ENCODE data around the gene NEURL2. TPM values are rescaled to one million over a fixed set of nuclear protein-coding genes. Genes with fewer than 3 reads are reported as not detected.

The NEURL2 gene
- total RNA-seq = 3.9 and 4.1 TPM in 2 replicates

GRCh38 chr20:45890985-45891983 is at the start of gene NEURL2, which contains the start of gene CTSA:
NEURL2 (minus strand) TSS chr20:45891208; CDS start chr20:45890991, 217 bp downstream.
CTSA (plus strand) TSS chr20:45891335; CDS start chr20:45891569, 234 bp downstream.

GRCh38 chr20:45934586-45935415 is 43.8 kb upstream of the NEURL2 start, which contains the start of gene PCIF1:
PCIF1 (plus strand) TSS chr20:45934683; CDS start chr20:45939000, 4,317 bp downstream.

GRCh38 chr20:45911486-45912343 is 20.7 kb upstream of the NEURL2 start, which contains the start of gene PLTP:
PLTP (minus strand) TSS chr20:45912155; CDS start chr20:45911452, 703 bp downstream.

GRCh38 chr20:45887346-45887715 is 3.7 kb downstream of the NEURL2 start, which contains the start of gene SPATA25:
SPATA25 (minus strand) TSS chr20:45887622; CDS start chr20:45887590, 32 bp downstream.

GRCh38 chr20:45880988-45881788 is 9.8 kb downstream of the NEURL2 start, which contains the start of gene ZSWIM1:
ZSWIM1 (plus strand) TSS chr20:45881227; CDS start chr20:45882593, 1,366 bp downstream.

GRCh38 chr20:45857114-45857881 is 33.7 kb downstream of the NEURL2 start, which contains the start of the genes ACOT8 and ZSWIM3:
ACOT8 (minus strand) TSS chr20:45857392; CDS start chr20:45857315, 77 bp downstream.
ZSWIM3 (plus strand) TSS chr20:45857614; CDS start chr20:45857826, 212 bp downstream.

Other genes with a start within 250 kb of the NEURL2 start
- gene WFDC11, start 221.0 kb downstream of the NEURL2 start, total RNA-seq = not detected in 2 replicates
- gene WFDC13, start 189.2 kb downstream of the NEURL2 start, total RNA-seq = not detected in 2 replicates
- gene WFDC10B, start 186.2 kb downstream of the NEURL2 start, total RNA-seq = 0.32 TPM in 1 of 2 replicates, not detected in the other
- gene SPINT4, start 168.9 kb downstream of the NEURL2 start, total RNA-seq = not detected in 2 replicates
- gene WFDC3, start 99.3 kb downstream of the NEURL2 start, total RNA-seq = 0.61 TPM in 1 of 2 replicates, not detected in the other
- 5.5 and 13.8 TPM in 2 replicates for gene DNTTIP1, start 99.3 kb downstream of the NEURL2 start, total RNA-seq
- 2.3 and 4.5 TPM in 2 replicates for gene UBE2C, start 78.6 kb downstream of the NEURL2 start, total RNA-seq
- gene TNNC2, start 63.9 kb downstream of the NEURL2 start, total RNA-seq = not detected in 2 replicates
- 75.3 and 91.8 TPM in 2 replicates for gene SNX21, start 57.4 kb downstream of the NEURL2 start, total RNA-seq
- 27.6 and 32.8 TPM in 2 replicates for gene ACOT8, start 33.8 kb downstream of the NEURL2 start, total RNA-seq
- 4.7 and 5.5 TPM in 2 replicates for gene ZSWIM3, start 33.6 kb downstream of the NEURL2 start, total RNA-seq
- 12.0 and 13.5 TPM in 2 replicates for gene ZSWIM1, start 10.0 kb downstream of the NEURL2 start, total RNA-seq
- gene SPATA25, start 3.6 kb downstream of the NEURL2 start, total RNA-seq = 0.97 and 1.8 TPM in 2 replicates
- gene CTSA, start 127 bp upstream of the NEURL2 start, total RNA-seq = 102 and 119 TPM in 2 replicates
- gene PLTP, start 20.9 kb upstream of the NEURL2 start, total RNA-seq = 21.7 and 23.0 TPM in 2 replicates
- 19.3 and 20.6 TPM in 2 replicates for gene PCIF1, start 43.5 kb upstream of the NEURL2 start, total RNA-seq
- 27.7 and 34.7 TPM in 2 replicates for gene ZNF335, start 81.0 kb upstream of the NEURL2 start, total RNA-seq
- gene MMP9, start 117.7 kb upstream of the NEURL2 start, total RNA-seq = 0.16 TPM in 1 of 2 replicates, not detected in the other
- gene SLC12A5, start 138.0 kb upstream of the NEURL2 start, total RNA-seq = not detected in 2 replicates
- gene NCOA5, start 198.8 kb upstream of the NEURL2 start, total RNA-seq = 21.1 and 27.7 TPM in 2 replicates
- gene CD40, start 227.1 kb upstream of the NEURL2 start, total RNA-seq = 9.1 and 10.5 TPM in 2 replicates

Measured in hair follicle dermal papilla cell (primary cell).